GM12874 (cell line): Measurements from ENCODE around the gene TNFAIP8L2.

Experiments used
- CTCF ChIP-seq: IDR thresholded peaks from 2 replicates; pipeline ENCODE4 v1.5.1; 2011; ENCODE audit warnings: low read depth, mild to moderate bottlenecking, control low read depth, low read length, moderate library complexity; ENCODE audit not compliant: insufficient read depth

Gene TNFAIP8L2

GRCh38 chr1:151131701-151132334 lies 24.6 kb upstream of the TNFAIP8L2 start:
- no peak for TF ChIP-seq CTCF

GRCh38 chr1:151132335-151133017 lies 24.0 kb upstream of the TNFAIP8L2 start:
- no peak for TF ChIP-seq CTCF

- no peak for TF ChIP-seq CTCF
Measured at GRCh38 chr1:151133018-151133806, 23.2 kb upstream of the TNFAIP8L2 start.

GRCh38 chr1:151134396-151134795 lies 22.1 kb upstream of the TNFAIP8L2 start:
- no peak for TF ChIP-seq CTCF

- TF ChIP-seq CTCF = no peak
Measured at GRCh38 chr1:151134991-151135390, 21.5 kb upstream of the TNFAIP8L2 start.

- TF ChIP-seq CTCF = no peak
Measured at GRCh38 chr1:151135433-151136385, 20.7 kb upstream of the TNFAIP8L2 start.
